K562 treated with DMSO at 1 percent for 24 hours (cell line): ENCODE measurements around the gene MIP. TPM values are rescaled to one million over a fixed set of nuclear protein-coding genes. Genes with fewer than 3 reads are reported as not detected.

Experiments
- total RNA-seq: library from RNA; unstranded; fragments of 300-600 nt; gene quantifications from 2 replicates; pipeline ENCODE4 v1.2.3, GENCODE V29; 2022; ENCODE audit warnings: low read depth; ENCODE audit not compliant: insufficient read depth

The MIP gene
- total RNA-seq = not detected in 2 replicates

GRCh38 chr12:56454557-56454956 lies at the start of gene MIP:
Gene MIP (minus strand): TSS chr12:56454657. CDS start chr12:56454613, 44 bp downstream.

GRCh38 chr12:56488041-56488955 lies 33.8 kb upstream of the MIP start, which contains the start of gene GLS2:
Gene GLS2 (minus strand): TSS chr12:56488161. CDS start chr12:56488118, 43 bp downstream.

GRCh38 chr12:56468216-56469006 lies 14.0 kb upstream of the MIP start, which contains the start of gene SPRYD4:
Gene SPRYD4 (plus strand): TSS chr12:56468578. CDS start chr12:56468592, 14 bp downstream.

GRCh38 chr12:56448860-56449621 lies 5.4 kb downstream of the MIP start, which contains the start of gene TIMELESS:
Gene TIMELESS (minus strand): TSS chr12:56449426. CDS start chr12:56434170, 15,256 bp downstream.

Other genes starting within 250 kb of the MIP start
- gene RNF41, start 232.7 kb downstream of the MIP start, total RNA-seq = 50.0 and 51.1 TPM in 2 replicates
- gene NABP2, start 230.3 kb downstream of the MIP start, total RNA-seq = 47.7 and 52.8 TPM in 2 replicates
- gene SLC39A5, start 224.6 kb downstream of the MIP start, total RNA-seq = not detected in 2 replicates
- 28.5 and 29.8 TPM in 2 replicates for gene ANKRD52, start 196.3 kb downstream of the MIP start, total RNA-seq
- 46.4 and 47.3 TPM in 2 replicates for gene COQ10A, start 187.7 kb downstream of the MIP start, total RNA-seq
- 151 and 158 TPM in 2 replicates for gene CS, start 154.3 kb downstream of the MIP start, total RNA-seq
- gene CNPY2, start 138.7 kb downstream of the MIP start, total RNA-seq = 88.9 and 95.2 TPM in 2 replicates
- 29.3 and 34.1 TPM in 2 replicates for gene PAN2, start 120.7 kb downstream of the MIP start, total RNA-seq
- 15.3 and 19.8 TPM in 2 replicates for gene IL23A, start 115.8 kb downstream of the MIP start, total RNA-seq
- gene STAT2, start 94.5 kb downstream of the MIP start, total RNA-seq = 52.4 and 61.2 TPM in 2 replicates
- not detected in 2 replicates for gene APOF, start 91.8 kb downstream of the MIP start, total RNA-seq
- gene TIMELESS, start 5.2 kb downstream of the MIP start, total RNA-seq = 42.8 and 43.4 TPM in 2 replicates
- gene SPRYD4, start 13.9 kb upstream of the MIP start, total RNA-seq = 1.1 and 1.4 TPM in 2 replicates
- gene GLS2, start 33.5 kb upstream of the MIP start, total RNA-seq = 0.29 TPM in 1 of 2 replicates, not detected in the other
- gene RBMS2, start 67.2 kb upstream of the MIP start, total RNA-seq = 0.86 and 2.5 TPM in 2 replicates
- 60.5 and 63.6 TPM in 2 replicates for gene BAZ2A, start 175.7 kb upstream of the MIP start, total RNA-seq
- gene ATP5F1B, start 191.3 kb upstream of the MIP start, total RNA-seq = 849 and 855 TPM in 2 replicates
- 185 and 206 TPM in 2 replicates for gene PTGES3, start 233.6 kb upstream of the MIP start, total RNA-seq